PC-9 (cell line): ENCODE measurements around the gene NOXO1. TPM values are rescaled to one million over a fixed set of nuclear protein-coding genes. Genes with fewer than 3 reads are reported as not detected.

Experiments used
- BruUV-seq: library from RNA; stranded (reverse); fragments of 400-500 nt; replicated peaks from 2 replicates; lab custom pipeline; 2021; lab: Mats Ljungman, UMichigan
- CTCF ChIA-PET: fragments of 300-600 bp; sonication (Branson Sonifier 250); formaldehyde crosslinking; loops from one replicate; lab custom pipeline; 2022; ENCODE audit warnings: antibody characterized with exemption; lab: Charles Lee
- POLR2A ChIA-PET: fragments of 300-600 bp; sonication (Branson Sonifier 250); formaldehyde crosslinking; loops from one replicate; lab custom pipeline; 2022; ENCODE audit warnings: antibody characterized with exemption; ENCODE audit not compliant: unreplicated experiment; lab: Charles Lee
- DNase-seq, 2 experiments: peaks; one replicate each; pipeline versions ENCODE4 v3.0.0 to v3.0.0-alpha.2; 2015 to 2022; ENCODE audit warnings: mixed read lengths in 1 of 2
- H2AFZ ChIP-seq: fragments of 200-600 bp; sonication (generic); 2 replicates; pipeline ENCODE4 v1.8.1; 2017; ENCODE audit warnings: antibody characterized with exemption
- H3F3A ChIP-seq: fragments of 200-600 bp; sonication (generic); 2 replicates; pipeline ENCODE4 v1.8.1; 2017; ENCODE audit warnings: antibody characterized with exemption, mild to moderate bottlenecking, low read depth; ENCODE audit not compliant: insufficient read depth
- H3K27ac ChIP-seq: fragments of 200-600 bp; sonication (generic); 2 replicates; pipeline ENCODE4 v1.6.1; 2016; ENCODE audit warnings: mixed run types
- H3K27me3 ChIP-seq: fragments of 200-600 bp; sonication (generic); 2 replicates; pipeline ENCODE4 v1.6.1; 2016; ENCODE audit warnings: low read depth, mixed run types; ENCODE audit not compliant: insufficient read depth
- H3K36me3 ChIP-seq: fragments of 200-600 bp; sonication (generic); 2 replicates; pipeline ENCODE4 v1.6.1; 2016; ENCODE audit warnings: low read depth, mixed run types
- H3K4me1 ChIP-seq: fragments of 200-600 bp; sonication (generic); replicated peaks from 2 replicates; pipeline ENCODE4 v1.6.1; 2016; ENCODE audit warnings: mixed run types; ENCODE audit not compliant: insufficient read depth
- H3K4me2 ChIP-seq: fragments of 200-600 bp; sonication (generic); 2 replicates; pipeline ENCODE4 v1.6.1; 2017; ENCODE audit warnings: mixed run types
- H3K4me3 ChIP-seq: fragments of 200-600 bp; sonication (generic); 2 replicates; pipeline ENCODE4 v1.6.1; 2016; ENCODE audit warnings: mixed run types
- H3K79me2 ChIP-seq: fragments of 200-600 bp; sonication (generic); 2 replicates; pipeline ENCODE4 v1.6.1; 2017; ENCODE audit warnings: low read depth, mixed run types
- H3K9me2 ChIP-seq: fragments of 200-600 bp; sonication (generic); 2 replicates; pipeline ENCODE4 v1.8.1; 2017; ENCODE audit warnings: mild to moderate bottlenecking; ENCODE audit not compliant: insufficient read depth
- H3K9me3 ChIP-seq: fragments of 200-600 bp; sonication (generic); 2 replicates; pipeline ENCODE4 v1.8.1; 2016; ENCODE audit warnings: low read depth; ENCODE audit not compliant: insufficient read depth
- H4K20me1 ChIP-seq: fragments of 200-600 bp; sonication (generic); 2 replicates; pipeline ENCODE4 v1.8.1; 2017; ENCODE audit not compliant: insufficient read depth
- CTCF ChIP-seq: fragments of 200-600 bp; sonication (generic); conservative IDR thresholded peaks from 2 replicates; pipeline ENCODE4 v1.6.1; 2017; ENCODE audit warnings: mixed run types, antibody characterized with exemption, mild to moderate bottlenecking, moderate library complexity
- EZH2 ChIP-seq: fragments of 200-600 bp; sonication (generic); IDR thresholded peaks from 2 replicates; pipeline ENCODE4 v1.8.0; 2017; ENCODE audit warnings: antibody characterized with exemption, low read depth
- intact Hi-C: fragments of 100-400 bp; cut with micrococcal nuclease; formaldehyde crosslinking; loops from one replicate; pipeline ENCODE4 v1.10.0; 2022; ENCODE audit not compliant: unreplicated experiment
- total RNA-seq: library from RNA; stranded (reverse); gene quantifications from 2 replicates; pipeline ENCODE4 v1.2.3, GENCODE V29; 2021

Gene NOXO1
- total RNA-seq, 1 experiment from 2014 or later, result 11.1 TPM

GRCh38 chr16:1945559-1946391 is 35.5 kb downstream of the NOXO1 start:
- ChIA-PET POLR2A (no interaction called here), CTCF (interaction anchor here (0.6 kb wide), 1 partner anchor 193 kb away, joined by 7 read pairs; no protein-coding TSS in a partner anchor)
- TF ChIP-seq CTCF (no peak), EZH2 (no peak)
- no peak overlapping the region for H3K27ac ChIP-seq
- peaks cover 13% of the 10 kb centered on the region; the same call in 1 of the 2 replicates for H3K79me2 ChIP-seq
- 0 out of 2 replicates have a peak, but pooled peaks cover 3% of the 10 kb centered on the region for H4K20me1 ChIP-seq
- H3K9me2 ChIP-seq, result no peaks in the 10 kb centered on the region
- H2AFZ ChIP-seq, result no peak overlapping the region
- H3K4me1 ChIP-seq, result peaks cover 15% of the 10 kb centered on the region
- no peak overlapping the region for H3K4me2 ChIP-seq
- H3F3A ChIP-seq, result peaks cover 33% of the 10 kb centered on the region; the same call in 1 of the 2 replicates
- H3K36me3 ChIP-seq, result no peaks in the 10 kb centered on the region
- no peaks in the 10 kb centered on the region for H3K9me3 ChIP-seq
- DNase-seq, result no peak
- no peaks in the 10 kb centered on the region for H3K27me3 ChIP-seq
- H3K4me3 ChIP-seq, result no peak overlapping the region
- no TSS peak for BruUV-seq
- intact Hi-C loops, result no loop called here

- H3K4me2 ChIP-seq, result no peak overlapping the region
- BruUV-seq, result no TSS peak
- peaks cover 17% of the 10 kb centered on the region for H3K4me1 ChIP-seq
- H2AFZ ChIP-seq, result no peak overlapping the region
- H3K4me3 ChIP-seq, result no peak overlapping the region
- H3K79me2 ChIP-seq, result peaks cover 18% of the 10 kb centered on the region; the same call in 1 of the 2 replicates
- no peaks in the 10 kb centered on the region for H3K9me3 ChIP-seq
- no peak overlapping the region for H3K27ac ChIP-seq
- CTCF ChIA-PET, result interaction anchor here (0.6 kb wide), 1 partner anchor 264 kb away, joined by 3 read pairs; no protein-coding TSS in a partner anchor
- H3K36me3 ChIP-seq, result no peaks in the 10 kb centered on the region
- intact Hi-C loops, result loop anchor here (5.0 kb wide), 1 partner anchor 162 kb away; the partner anchor contains the start of genes NUBP2 and SPSB3
- no peaks in the 10 kb centered on the region for H3K9me2 ChIP-seq
- H4K20me1 ChIP-seq, result 0 out of 2 replicates have a peak, but pooled peaks cover 3% of the 10 kb centered on the region
- H3F3A ChIP-seq, result peaks cover 33% of the 10 kb centered on the region; the same call in 1 of the 2 replicates
- H3K27me3 ChIP-seq, result no peaks in the 10 kb centered on the region
- POLR2A ChIA-PET, result no interaction called here
- DNase-seq, result no peak
- no peak for TF ChIP-seq CTCF
- no peak for TF ChIP-seq EZH2
Observed at GRCh38 chr16:1944612-1945199, 36.6 kb downstream of the NOXO1 start.
